ENCODE results near the gene CAMK1G. TPM values are rescaled to one million over a fixed set of nuclear protein-coding genes. Genes with fewer than 3 reads are reported as not detected.

Gene CAMK1G
- total and polyA plus RNA-seq, 2 donors (not counting 1 experiment from before 2014, with no cell fraction given) = not detected

DNA sequence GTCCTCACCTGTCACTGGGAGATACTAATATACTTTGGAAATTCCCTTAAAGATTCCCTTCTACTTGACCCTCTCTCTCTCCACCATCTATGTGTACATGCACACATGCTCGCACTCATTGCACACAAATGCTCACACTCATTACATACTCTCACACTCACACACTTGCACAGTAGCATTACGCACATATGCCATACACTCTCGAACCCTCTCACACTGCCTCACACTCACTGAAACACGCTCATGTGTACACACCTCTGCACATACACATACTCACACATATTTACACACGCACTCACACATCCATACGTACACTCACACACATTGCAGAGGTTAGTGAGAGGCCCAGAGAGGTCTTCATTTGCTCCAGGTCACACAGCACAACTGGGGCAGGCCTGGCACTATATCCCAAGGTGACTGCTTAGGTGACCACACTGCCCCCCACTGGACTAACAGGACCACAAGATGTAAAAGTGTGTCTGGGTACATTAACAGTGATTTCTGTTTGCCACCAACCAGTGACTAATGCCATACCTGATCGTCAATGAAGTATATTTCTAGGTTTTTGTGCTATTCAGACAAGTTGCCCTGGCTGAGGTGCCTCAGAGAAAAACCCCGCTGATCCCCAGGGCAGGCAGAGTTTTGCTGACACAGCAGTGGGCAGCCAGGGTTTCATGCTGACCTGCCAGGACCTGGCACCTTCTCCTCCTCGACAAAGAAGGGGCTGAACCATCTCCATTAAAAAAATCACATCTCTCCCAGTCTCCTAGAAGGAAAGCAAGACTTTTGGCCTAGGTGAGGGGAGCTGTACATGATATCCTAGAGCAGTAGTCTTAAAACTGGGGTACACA lies 28.5 kb upstream of the CAMK1G start:
- Histone ChIP-seq H3K4me2 (replicated peaks; ENCODE audit: low read depth, low read length, poor library complexity, severe bottlenecking) (no peak overlapping the region), H3K27me3 (replicated peaks in 1 of 4; ENCODE audit: control extremely low read depth in 1 of 4, control insufficient read depth in 3 of 4, insufficient read depth in 4 of 4, low read length in 3 of 4) (peaks cover 0 to 6% (median 0%) of the 10 kb centered on the region in 4 experiments), H3K27ac (ENCODE audit: low read length in 2 of 2) (no peak overlapping the region), H3K9me3 (ENCODE audit: control extremely low read depth in 1 of 3, control insufficient read depth in 2 of 3, insufficient read depth in 1 of 3, low read length in 2 of 3) (no peaks in the 10 kb centered on the region), H3K4me3 (ENCODE audit: control extremely low read depth in 1 of 5, extremely low read depth in 1 of 5, insufficient read depth in 1 of 5, low read depth in 2 of 5, low read length in 4 of 5) (no peak overlapping the region), H3K79me2 (ENCODE audit: control insufficient read depth, insufficient read depth, low read length) (no peaks in the 10 kb centered on the region), H3K36me3 (replicated peaks in 1 of 2; ENCODE audit: control extremely low read depth in 1 of 2, control insufficient read depth in 1 of 2, extremely low read depth in 1 of 2, insufficient read depth in 2 of 2, low read length in 1 of 2) (no peaks in the 10 kb centered on the region), H2AFZ (ENCODE audit: insufficient read depth, low read depth, low read length, poor library complexity, severe bottlenecking) (no peak overlapping the region), H3K9ac (ENCODE audit: low read length) (no peak overlapping the region), H4K20me1 (ENCODE audit: control insufficient read depth, insufficient read depth, low read length, poor library complexity, severe bottlenecking) (no peaks in the 10 kb centered on the region), H3K4me1 (ENCODE audit: control insufficient read depth in 2 of 2, insufficient read depth in 2 of 2, low read length in 2 of 2) (no peaks in the 10 kb centered on the region)
- Mint-ChIP-seq H3K4me1 (no peaks in the 10 kb centered on the region), H3K4me3 (no peak overlapping the region), H3K27ac (no peak overlapping the region), H3K9me3 (ENCODE audit: insufficient read depth) (no peaks in the 10 kb centered on the region), H3K27me3 (peaks cover 3% of the 10 kb centered on the region)
- ChIA-PET CTCF (no interaction called here), POLR2A (no interaction called here)
- ATAC-seq (ENCODE audit: low read depth) (no peak), DNase-seq (no peak)
- intact Hi-C loops (cut with micrococcal nuclease) = no loop called here
- 96% methylated on average over 8 of the region's 9 CpGs for WGBS (ENCODE audit: insufficient coverage)
- TF ChIP-seq, protein P1, sequence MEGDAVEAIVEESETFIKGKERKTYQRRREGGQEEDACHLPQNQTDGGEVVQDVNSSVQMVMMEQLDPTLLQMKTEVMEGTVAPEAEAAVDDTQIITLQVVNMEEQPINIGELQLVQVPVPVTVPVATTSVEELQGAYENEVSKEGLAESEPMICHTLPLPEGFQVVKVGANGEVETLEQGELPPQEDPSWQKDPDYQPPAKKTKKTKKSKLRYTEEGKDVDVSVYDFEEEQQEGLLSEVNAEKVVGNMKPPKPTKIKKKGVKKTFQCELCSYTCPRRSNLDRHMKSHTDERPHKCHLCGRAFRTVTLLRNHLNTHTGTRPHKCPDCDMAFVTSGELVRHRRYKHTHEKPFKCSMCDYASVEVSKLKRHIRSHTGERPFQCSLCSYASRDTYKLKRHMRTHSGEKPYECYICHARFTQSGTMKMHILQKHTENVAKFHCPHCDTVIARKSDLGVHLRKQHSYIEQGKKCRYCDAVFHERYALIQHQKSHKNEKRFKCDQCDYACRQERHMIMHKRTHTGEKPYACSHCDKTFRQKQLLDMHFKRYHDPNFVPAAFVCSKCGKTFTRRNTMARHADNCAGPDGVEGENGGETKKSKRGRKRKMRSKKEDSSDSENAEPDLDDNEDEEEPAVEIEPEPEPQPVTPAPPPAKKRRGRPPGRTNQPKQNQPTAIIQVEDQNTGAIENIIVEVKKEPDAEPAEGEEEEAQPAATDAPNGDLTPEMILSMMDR (IDR thresholded peaks at IDR 0.05) = no peak
- no peak for TF ChIP-seq EZH2 (IDR thresholded peaks at IDR 0.05; ENCODE audit: borderline replicate concordance, insufficient read depth, low read depth, low read length, poor library complexity, severe bottlenecking)

DNA sequence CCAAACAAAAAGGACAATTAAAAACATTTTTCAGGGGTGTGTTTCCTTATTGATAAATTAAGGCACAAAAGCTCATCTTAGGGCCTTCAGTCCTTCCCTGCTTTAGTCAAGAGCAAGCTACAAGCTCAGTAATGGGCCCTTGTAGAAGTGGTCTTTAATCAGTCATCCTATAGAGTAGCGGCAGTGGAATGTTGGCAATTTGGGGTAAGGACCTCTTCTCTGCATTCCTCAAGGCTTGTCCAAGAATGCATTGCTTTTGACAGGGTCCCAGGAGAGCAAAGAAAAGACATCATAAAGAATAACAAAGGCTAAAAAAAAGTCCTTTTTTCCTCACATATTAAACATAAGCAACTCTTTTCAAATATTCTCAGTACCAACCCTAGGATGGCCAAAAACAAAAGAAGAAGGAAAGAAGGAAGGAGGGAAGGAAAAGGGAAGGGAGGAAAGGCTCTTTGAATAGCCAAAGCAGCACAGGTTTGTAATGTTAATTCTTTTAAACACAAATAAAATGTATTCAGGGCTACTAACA lies 27.3 kb upstream of the CAMK1G start:
- peaks cover 2% of the 10 kb centered on the region for H3K27me3 Mint-ChIP-seq
- CTCF ChIA-PET = no interaction called here
- H3K9me3 Mint-ChIP-seq (ENCODE audit: insufficient read depth) = no peaks in the 10 kb centered on the region

More for the DNA sequence above, 27.3 kb upstream of the CAMK1G start:
- no peak overlapping the region for H3K27ac Mint-ChIP-seq
- no peak for DNase-seq
- Histone ChIP-seq H3K4me2 (replicated peaks; ENCODE audit: low read depth, low read length, poor library complexity, severe bottlenecking) (no peak overlapping the region), H3K9me3 (ENCODE audit: control extremely low read depth in 1 of 3, control insufficient read depth in 2 of 3, insufficient read depth in 1 of 3, low read length in 2 of 3) (no peaks in the 10 kb centered on the region), H2AFZ (ENCODE audit: insufficient read depth, low read depth, low read length, poor library complexity, severe bottlenecking) (no peak overlapping the region), H4K20me1 (ENCODE audit: control insufficient read depth, insufficient read depth, low read length, poor library complexity, severe bottlenecking) (no peaks in the 10 kb centered on the region), H3K27ac (ENCODE audit: low read length in 2 of 2) (no peak overlapping the region), H3K4me1 (ENCODE audit: control insufficient read depth in 2 of 2, insufficient read depth in 2 of 2, low read length in 2 of 2) (no peaks in the 10 kb centered on the region), H3K27me3 (replicated peaks in 1 of 4; ENCODE audit: control extremely low read depth in 1 of 4, control insufficient read depth in 3 of 4, insufficient read depth in 4 of 4, low read length in 3 of 4) (peaks cover 0 to 3% (median 0%) of the 10 kb centered on the region in 4 experiments), H3K9ac (ENCODE audit: low read length) (no peak overlapping the region), H3K4me3 (ENCODE audit: control extremely low read depth in 1 of 5, extremely low read depth in 1 of 5, insufficient read depth in 1 of 5, low read depth in 2 of 5, low read length in 4 of 5) (no peak overlapping the region), H3K36me3 (replicated peaks in 1 of 2; ENCODE audit: control extremely low read depth in 1 of 2, control insufficient read depth in 1 of 2, extremely low read depth in 1 of 2, insufficient read depth in 2 of 2, low read length in 1 of 2) (no peaks in the 10 kb centered on the region), H3K79me2 (ENCODE audit: control insufficient read depth, insufficient read depth, low read length) (no peaks in the 10 kb centered on the region)
- no peak overlapping the region for H3K4me3 Mint-ChIP-seq
- H3K4me1 Mint-ChIP-seq = no peaks in the 10 kb centered on the region
- intact Hi-C loops (cut with micrococcal nuclease) = no loop called here
- no CpG with 5 or more reads among the region's 1 CpG for WGBS (ENCODE audit: insufficient coverage)
- no peak for ATAC-seq (ENCODE audit: low read depth)
- no peak for TF ChIP-seq EZH2 (IDR thresholded peaks at IDR 0.05; ENCODE audit: borderline replicate concordance, insufficient read depth, low read depth, low read length, poor library complexity, severe bottlenecking)
- TF ChIP-seq, protein P1 (IDR thresholded peaks at IDR 0.05) = no peak
- POLR2A ChIA-PET = no interaction called here
